Measurements from ENCODE around the gene ELOVL3.

The ELOVL3 gene

GRCh38 chr10:102275343-102275742, 49.2 kb downstream of the ELOVL3 start:
- 0 out of 2 replicates have a peak, but pooled peaks cover 9% of the 10 kb centered on the region for H4K20me1 ChIP-seq (ENCODE audit: insufficient read depth)
- TF ChIP-seq, protein P1, sequence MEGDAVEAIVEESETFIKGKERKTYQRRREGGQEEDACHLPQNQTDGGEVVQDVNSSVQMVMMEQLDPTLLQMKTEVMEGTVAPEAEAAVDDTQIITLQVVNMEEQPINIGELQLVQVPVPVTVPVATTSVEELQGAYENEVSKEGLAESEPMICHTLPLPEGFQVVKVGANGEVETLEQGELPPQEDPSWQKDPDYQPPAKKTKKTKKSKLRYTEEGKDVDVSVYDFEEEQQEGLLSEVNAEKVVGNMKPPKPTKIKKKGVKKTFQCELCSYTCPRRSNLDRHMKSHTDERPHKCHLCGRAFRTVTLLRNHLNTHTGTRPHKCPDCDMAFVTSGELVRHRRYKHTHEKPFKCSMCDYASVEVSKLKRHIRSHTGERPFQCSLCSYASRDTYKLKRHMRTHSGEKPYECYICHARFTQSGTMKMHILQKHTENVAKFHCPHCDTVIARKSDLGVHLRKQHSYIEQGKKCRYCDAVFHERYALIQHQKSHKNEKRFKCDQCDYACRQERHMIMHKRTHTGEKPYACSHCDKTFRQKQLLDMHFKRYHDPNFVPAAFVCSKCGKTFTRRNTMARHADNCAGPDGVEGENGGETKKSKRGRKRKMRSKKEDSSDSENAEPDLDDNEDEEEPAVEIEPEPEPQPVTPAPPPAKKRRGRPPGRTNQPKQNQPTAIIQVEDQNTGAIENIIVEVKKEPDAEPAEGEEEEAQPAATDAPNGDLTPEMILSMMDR (conservative IDR thresholded peaks at IDR 0.05; ENCODE audit: low read depth, low read length) = no peak
- peaks cover 60% of the 10 kb centered on the region for H3K79me2 ChIP-seq (ENCODE audit: insufficient read depth, low read depth)

GRCh38 chr10:102279104-102279503, 53.0 kb downstream of the ELOVL3 start:
- Histone ChIP-seq H3K27ac (no peak overlapping the region), H3K79me2 (ENCODE audit: insufficient read depth, low read depth) (peaks cover 38% of the 10 kb centered on the region; the same call in 1 of the 2 replicates), H3K4me2 (no peak overlapping the region), H3K27me3 (ENCODE audit: insufficient read depth, low read depth) (no peaks in the 10 kb centered on the region), H3K36me3 (ENCODE audit: insufficient read depth) (peaks cover 6% of the 10 kb centered on the region; the same call in 1 of the 2 replicates), H3K4me3 (IDR thresholded peaks at IDR 0.05; ENCODE audit: insufficient read depth, low read depth, low read length) (no peak overlapping the region), H3K9ac (no peak overlapping the region), H4K20me1 (ENCODE audit: insufficient read depth) (peaks cover 8% of the 10 kb centered on the region), H3K4me1 (ENCODE audit: low read depth, poor library complexity, severe bottlenecking) (peaks cover 8% of the 10 kb centered on the region), H2AFZ (ENCODE audit: low read depth) (no peak overlapping the region)
- TF ChIP-seq, protein P1 (conservative IDR thresholded peaks at IDR 0.05; ENCODE audit: low read depth, low read length) = no peak

More at GRCh38 chr10:102275343-102275742, 49.2 kb downstream of the ELOVL3 start:
- Histone ChIP-seq H3K27ac (no peak overlapping the region), H3K4me3 (IDR thresholded peaks at IDR 0.05; ENCODE audit: insufficient read depth, low read depth, low read length) (no peak overlapping the region), H3K36me3 (ENCODE audit: insufficient read depth) (peaks cover 6% of the 10 kb centered on the region; the same call in 1 of the 2 replicates), H2AFZ (ENCODE audit: low read depth) (no peak overlapping the region), H3K4me2 (no peak overlapping the region), H3K4me1 (ENCODE audit: low read depth, poor library complexity, severe bottlenecking) (peaks cover 8% of the 10 kb centered on the region), H3K27me3 (ENCODE audit: insufficient read depth, low read depth) (no peaks in the 10 kb centered on the region), H3K9ac (no peak overlapping the region)
